Stimulated activated CD4-positive, alpha-beta T cell treated with anti-CD3 and anti-CD28 coated beads, Interleukin-15, amount 100 ng/mL, for 1 hour (primary cell): ENCODE measurements around the gene CDH6.
"Not testable (repeated sequence)": the region's sequence is repeated elsewhere in the genome, so short reads cannot be mapped to it uniquely, and the experiment has no call there.

Source experiments
- DNase-seq, 2 donors: peaks; one replicate each; pipeline ENCODE4 v3.0.0-alpha.2; 2020; ENCODE audit warnings: low read depth in 1 of 2, low spot score in 1 of 2

The CDH6 gene

GRCh38 chr5:31322946-31323345 is 129.5 kb downstream of the CDH6 start:
- DNase-seq: no peak

GRCh38 chr5:31324842-31325241 is 131.4 kb downstream of the CDH6 start:
- DNase-seq: no peak

- no peak for DNase-seq
Observed at GRCh38 chr5:31328040-31328733, 134.7 kb downstream of the CDH6 start.

GRCh38 chr5:31329715-31330114 is 136.2 kb downstream of the CDH6 start:
- no peak for DNase-seq

- no peak for DNase-seq
Observed at GRCh38 chr5:31332160-31332559, 138.7 kb downstream of the CDH6 start.

GRCh38 chr5:31333475-31333874 is 140.0 kb downstream of the CDH6 start:
- no peak for DNase-seq

- no peak for DNase-seq
Observed at GRCh38 chr5:31334061-31334860, 140.8 kb downstream of the CDH6 start.

GRCh38 chr5:31335456-31335855 is 142.0 kb downstream of the CDH6 start:
- DNase-seq: no peak

GRCh38 chr5:31343946-31344345 is 150.5 kb downstream of the CDH6 start:
- DNase-seq: no peak

GRCh38 chr5:31346896-31347551 is 153.5 kb downstream of the CDH6 start:
- DNase-seq: no peak

GRCh38 chr5:31347552-31347905 is 154.0 kb downstream of the CDH6 start:
- no peak for DNase-seq

GRCh38 chr5:31350395-31350794 is 156.9 kb downstream of the CDH6 start:
- DNase-seq: no peak

GRCh38 chr5:31355337-31355736 is 161.9 kb downstream of the CDH6 start:
- no peak for DNase-seq

GRCh38 chr5:31357038-31357437 is 163.6 kb downstream of the CDH6 start:
- no peak for DNase-seq

- DNase-seq: no peak
Observed at GRCh38 chr5:31359839-31360238, 166.4 kb downstream of the CDH6 start.

- no peak for DNase-seq
Observed at GRCh38 chr5:31361234-31361633, 167.7 kb downstream of the CDH6 start.

- not testable (repeated sequence) for DNase-seq
Observed at GRCh38 chr5:31361704-31362528, 168.4 kb downstream of the CDH6 start.

GRCh38 chr5:31362529-31362900 is 169.0 kb downstream of the CDH6 start:
- no peak for DNase-seq

GRCh38 chr5:31362931-31363568 is 169.6 kb downstream of the CDH6 start:
- DNase-seq: no peak

- no peak for DNase-seq
Observed at GRCh38 chr5:31364881-31365636, 171.6 kb downstream of the CDH6 start.
